ENCODE measurements around the gene CSGALNACT2. TPM values are rescaled to one million over a fixed set of nuclear protein-coding genes. Genes with fewer than 3 reads are reported as not detected.

Gene CSGALNACT2
- total RNA-seq, 2 donors from 2014 or later, result 3.5 to 8.2 TPM

DNA sequence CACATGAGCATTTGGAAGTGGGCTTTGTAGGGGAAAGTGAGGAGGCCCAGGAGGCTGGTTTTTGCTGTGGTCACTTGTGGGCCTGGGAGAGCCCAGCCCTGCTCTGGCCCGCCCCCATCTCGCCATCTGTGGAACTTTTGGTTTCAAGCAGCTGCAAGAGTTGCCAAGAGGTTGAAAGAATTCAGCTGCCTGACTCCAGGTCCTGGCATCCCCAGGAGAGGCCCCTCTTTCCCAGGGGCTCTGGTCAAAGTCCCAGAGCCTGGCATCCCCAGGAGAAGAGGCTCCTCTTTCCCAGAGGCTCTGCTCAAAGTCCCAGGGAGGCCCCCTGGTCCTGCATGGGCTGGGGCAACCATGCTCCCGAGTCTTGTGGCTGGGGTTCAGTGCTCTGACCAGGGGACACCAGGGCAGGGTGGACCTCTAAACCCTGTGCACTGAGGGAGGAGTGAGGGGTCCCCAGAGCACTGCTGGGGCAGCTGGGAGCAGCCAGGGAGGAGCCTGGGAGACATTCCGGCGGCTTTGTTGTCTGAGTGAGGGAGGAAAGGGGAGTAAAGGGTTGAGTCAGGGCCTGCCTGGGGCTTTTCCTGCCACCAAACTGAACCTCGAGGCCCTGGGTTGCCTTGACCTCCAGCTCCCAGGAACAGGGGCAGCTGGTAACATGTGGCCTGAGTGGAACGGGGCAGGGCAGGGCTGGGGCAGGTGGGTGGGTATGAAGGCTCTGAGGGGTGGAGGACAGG lies 27.7 kb upstream of the CSGALNACT2 start:
- Histone ChIP-seq H3K27me3 (no peaks in the 10 kb centered on the region), H3K4me1 (no peaks in the 10 kb centered on the region), H3K9ac (ENCODE audit: low read depth in 2 of 2, low read length in 2 of 2) (no peak overlapping the region), H3K27ac (no peak overlapping the region), H3K4me3 (no peak overlapping the region), H3K36me3 (no peaks in the 10 kb centered on the region), H3K9me3 (no peaks in the 10 kb centered on the region)
- intact Hi-C loops (cut with DNase I), result no loop called here
- DNase-seq, result peak; percentile 46
- TF ChIP-seq, protein P1, sequence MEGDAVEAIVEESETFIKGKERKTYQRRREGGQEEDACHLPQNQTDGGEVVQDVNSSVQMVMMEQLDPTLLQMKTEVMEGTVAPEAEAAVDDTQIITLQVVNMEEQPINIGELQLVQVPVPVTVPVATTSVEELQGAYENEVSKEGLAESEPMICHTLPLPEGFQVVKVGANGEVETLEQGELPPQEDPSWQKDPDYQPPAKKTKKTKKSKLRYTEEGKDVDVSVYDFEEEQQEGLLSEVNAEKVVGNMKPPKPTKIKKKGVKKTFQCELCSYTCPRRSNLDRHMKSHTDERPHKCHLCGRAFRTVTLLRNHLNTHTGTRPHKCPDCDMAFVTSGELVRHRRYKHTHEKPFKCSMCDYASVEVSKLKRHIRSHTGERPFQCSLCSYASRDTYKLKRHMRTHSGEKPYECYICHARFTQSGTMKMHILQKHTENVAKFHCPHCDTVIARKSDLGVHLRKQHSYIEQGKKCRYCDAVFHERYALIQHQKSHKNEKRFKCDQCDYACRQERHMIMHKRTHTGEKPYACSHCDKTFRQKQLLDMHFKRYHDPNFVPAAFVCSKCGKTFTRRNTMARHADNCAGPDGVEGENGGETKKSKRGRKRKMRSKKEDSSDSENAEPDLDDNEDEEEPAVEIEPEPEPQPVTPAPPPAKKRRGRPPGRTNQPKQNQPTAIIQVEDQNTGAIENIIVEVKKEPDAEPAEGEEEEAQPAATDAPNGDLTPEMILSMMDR (IDR thresholded peaks at IDR 0.05), result no peak

GRCh38 chr10:43111101-43111500 lies 27.1 kb upstream of the CSGALNACT2 start:
- TF ChIP-seq, protein P1 (IDR thresholded peaks at IDR 0.05), result no peak
- no peaks in the 10 kb centered on the region for H3K36me3 ChIP-seq
- no peak overlapping the region for H3K9ac ChIP-seq (ENCODE audit: low read depth in 2 of 2, low read length in 2 of 2)
- DNase-seq, result no peak
- no peak overlapping the region for H3K4me3 ChIP-seq
- H3K27ac ChIP-seq, result no peak overlapping the region
- H3K9me3 ChIP-seq, result no peaks in the 10 kb centered on the region
- intact Hi-C loops (cut with DNase I), result no loop called here
- H3K4me1 ChIP-seq, result no peaks in the 10 kb centered on the region
- no peaks in the 10 kb centered on the region for H3K27me3 ChIP-seq

DNA sequence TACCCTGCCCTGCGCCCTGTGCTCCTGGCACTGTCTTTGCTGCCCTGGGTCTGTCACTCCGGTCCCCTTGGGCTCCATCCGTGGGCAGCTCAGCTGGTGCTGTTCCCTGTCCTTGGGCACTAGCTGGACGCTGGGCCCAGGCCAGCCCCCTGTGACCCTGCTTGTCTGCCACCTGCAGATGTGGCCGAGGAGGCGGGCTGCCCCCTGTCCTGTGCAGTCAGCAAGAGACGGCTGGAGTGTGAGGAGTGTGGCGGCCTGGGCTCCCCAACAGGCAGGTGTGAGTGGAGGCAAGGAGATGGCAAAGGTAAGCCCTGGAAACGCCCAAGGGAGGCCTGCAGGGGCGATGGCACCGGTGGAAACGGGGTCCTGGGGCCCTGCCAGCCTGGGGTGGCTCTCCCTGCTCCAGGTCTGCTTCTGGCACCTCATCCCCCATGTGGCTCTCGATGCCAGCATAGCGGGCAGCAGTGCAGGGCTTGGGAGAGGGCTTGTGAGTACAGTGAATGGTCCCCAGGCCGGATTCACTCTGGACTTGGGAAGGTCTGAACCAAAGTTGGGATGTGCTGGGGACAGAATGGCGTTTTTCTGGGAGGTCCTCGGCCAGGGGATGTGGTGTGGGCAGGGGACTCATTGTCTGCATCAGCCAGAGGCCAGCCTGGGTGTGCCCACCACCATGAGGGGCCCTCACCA lies 26.2 kb upstream of the CSGALNACT2 start:
- TF ChIP-seq, protein P1 (IDR thresholded peaks at IDR 0.05), result no peak
- H3K27ac ChIP-seq, result no peak overlapping the region
- H3K4me1 ChIP-seq, result no peaks in the 10 kb centered on the region
- no peaks in the 10 kb centered on the region for H3K36me3 ChIP-seq
- H3K4me3 ChIP-seq, result no peak overlapping the region
- H3K9me3 ChIP-seq, result no peaks in the 10 kb centered on the region
- intact Hi-C loops (cut with DNase I), result no loop called here
- DNase-seq, result no peak
- H3K9ac ChIP-seq (ENCODE audit: low read depth in 2 of 2, low read length in 2 of 2), result no peak overlapping the region
- H3K27me3 ChIP-seq, result no peaks in the 10 kb centered on the region

DNA sequence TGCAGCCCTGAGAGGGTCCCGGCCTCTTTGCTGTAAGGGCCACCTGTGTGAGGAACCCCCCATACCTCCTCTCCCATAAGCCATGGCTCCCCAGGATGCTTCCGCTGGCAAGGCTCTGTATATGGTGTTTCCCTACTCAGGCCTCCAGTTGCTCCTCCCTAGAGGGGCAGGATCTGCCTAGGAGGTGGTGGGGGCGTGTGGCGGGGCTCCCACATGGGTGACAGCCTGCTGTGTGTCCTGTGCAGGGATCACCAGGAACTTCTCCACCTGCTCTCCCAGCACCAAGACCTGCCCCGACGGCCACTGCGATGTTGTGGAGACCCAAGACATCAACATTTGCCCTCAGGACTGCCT lies 25.7 kb upstream of the CSGALNACT2 start:
- Histone ChIP-seq H3K9ac (ENCODE audit: low read depth in 2 of 2, low read length in 2 of 2) (no peak overlapping the region), H3K27ac (no peak overlapping the region), H3K27me3 (no peaks in the 10 kb centered on the region), H3K9me3 (no peaks in the 10 kb centered on the region), H3K36me3 (no peaks in the 10 kb centered on the region), H3K4me3 (no peak overlapping the region), H3K4me1 (no peaks in the 10 kb centered on the region)
- TF ChIP-seq, protein P1 (IDR thresholded peaks at IDR 0.05), result no peak
- DNase-seq, result no peak
- intact Hi-C loops (cut with DNase I), result no loop called here

GRCh38 chr10:43113201-43114087 lies 24.8 kb upstream of the CSGALNACT2 start:
- no peak overlapping the region for H3K9ac ChIP-seq (ENCODE audit: low read depth in 2 of 2, low read length in 2 of 2)
- no peaks in the 10 kb centered on the region for H3K27me3 ChIP-seq
- H3K9me3 ChIP-seq, result no peaks in the 10 kb centered on the region
- no peaks in the 10 kb centered on the region for H3K4me1 ChIP-seq
- intact Hi-C loops (cut with DNase I), result no loop called here
- no peak overlapping the region for H3K4me3 ChIP-seq
- no peak for DNase-seq
- no peaks in the 10 kb centered on the region for H3K36me3 ChIP-seq
- no peak overlapping the region for H3K27ac ChIP-seq
- TF ChIP-seq, protein P1 (IDR thresholded peaks at IDR 0.05), result no peak

Measured in colonic mucosa (tissue), 4 donors.